Right atrium auricular region (tissue), 2 donors: Measurements from ENCODE around the gene DYSF. TPM values are rescaled to one million over a fixed set of nuclear protein-coding genes. Genes with fewer than 3 reads are reported as not detected.

Source experiments
- DNase-seq: peaks from one replicate; pipeline ENCODE4 v3.0.0-alpha.2; 2019; ENCODE audit warnings: low spot score
- H3K27ac ChIP-seq, 2 donors: fragments of 200-600 bp; sonication (generic); 1 replicate in 1 of 2; 2 replicates in 1 of 2; pipeline ENCODE4 v1.5.1; 2016 to 2019
- H3K27me3 ChIP-seq, 2 donors: fragments of 200-600 bp; sonication (generic); one replicate each; pipeline versions ENCODE4 v1.5.1 to v1.6.0; 2017 to 2019
- H3K36me3 ChIP-seq: fragments of 200-600 bp; sonication (generic); one replicate; pipeline ENCODE4 v1.5.1; 2016
- H3K4me1 ChIP-seq, 2 donors: fragments of 200-600 bp; sonication (generic); one replicate each; pipeline versions ENCODE4 v1.5.1 to v1.6.0; 2017 to 2019
- H3K4me3 ChIP-seq, 2 donors: fragments of 200-600 bp; sonication (generic); 1 replicate in 1 of 2; 2 replicates in 1 of 2; pipeline ENCODE4 v1.5.1; 2017 to 2019; ENCODE audit warnings: mild to moderate bottlenecking in 1 of 2, moderate library complexity in 1 of 2
- H3K9me3 ChIP-seq, 2 donors: fragments of 200-600 bp; sonication (generic); one replicate each; pipeline ENCODE4 v1.5.1; 2019
- CTCF ChIP-seq, 2 donors: fragments of 200-600 bp; sonication (generic); IDR thresholded peaks; one replicate each; pipeline ENCODE4 v1.5.1; 2019; ENCODE audit warnings: antibody characterized with exemption in 2 of 2
- total RNA-seq, 2 donors: library from RNA; depleted of rRNA; stranded (reverse); fragments of >200 nt; gene quantifications; one replicate each; pipeline ENCODE4 v1.1.0, GENCODE V29; 2016

The DYSF gene
- total RNA-seq, 2 donors from 2014 or later, result 31.3 to 52.1 TPM

- H3K4me3 ChIP-seq, result no peak overlapping the region
- TF ChIP-seq CTCF (IDR thresholded peaks at IDR 0.05), result no peak
- no peaks in the 10 kb centered on the region for H3K9me3 ChIP-seq
- H3K36me3 ChIP-seq, result peaks cover 24% of the 10 kb centered on the region
- DNase-seq, result no peak
- no peak overlapping the region for H3K27ac ChIP-seq
- no peaks in the 10 kb centered on the region for H3K27me3 ChIP-seq
- H3K4me1 ChIP-seq, result peaks cover 0 to 32% of the 10 kb centered on the region in 2 donors
Measured at GRCh38 chr2:71601136-71602114, 148.1 kb downstream of the DYSF start.

- Histone ChIP-seq H3K4me3 (no peak overlapping the region), H3K27me3 (no peaks in the 10 kb centered on the region), H3K27ac (no peak overlapping the region), H3K36me3 (peaks cover 24% of the 10 kb centered on the region), H3K4me1 (peaks cover 0 to 32% of the 10 kb centered on the region in 2 donors), H3K9me3 (no peaks in the 10 kb centered on the region)
- TF ChIP-seq CTCF (IDR thresholded peaks at IDR 0.05), result no peak
- DNase-seq, result no peak
Measured at GRCh38 chr2:71602115-71602495, 148.7 kb downstream of the DYSF start.

DNA sequence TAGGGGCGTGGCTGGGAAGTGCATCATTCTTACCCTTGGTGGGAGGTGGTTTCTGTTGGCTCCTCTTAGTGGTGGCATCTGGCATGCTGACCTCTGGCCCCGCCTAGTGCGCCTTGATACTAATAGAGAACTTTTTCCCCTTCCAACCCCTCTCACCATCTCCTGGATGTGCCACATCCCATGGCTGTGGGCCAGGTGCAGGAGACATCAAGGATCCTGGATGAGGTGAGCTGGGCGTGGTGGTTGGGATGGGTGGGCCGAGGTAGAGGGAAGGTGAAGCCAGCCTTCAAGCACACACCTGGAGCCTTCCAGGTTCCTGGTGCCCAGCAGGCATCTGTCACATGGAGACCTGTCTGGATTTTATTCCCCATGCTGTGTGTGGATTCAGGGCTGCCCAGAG lies 149.2 kb downstream of the DYSF start:
- Histone ChIP-seq H3K4me3 (no peak overlapping the region), H3K9me3 (no peaks in the 10 kb centered on the region), H3K36me3 (peaks cover 24% of the 10 kb centered on the region), H3K27me3 (no peaks in the 10 kb centered on the region), H3K4me1 (peaks cover 0 to 32% of the 10 kb centered on the region in 2 donors), H3K27ac (no peak overlapping the region)
- no peak for TF ChIP-seq CTCF (IDR thresholded peaks at IDR 0.05)
- no peak for DNase-seq

DNA sequence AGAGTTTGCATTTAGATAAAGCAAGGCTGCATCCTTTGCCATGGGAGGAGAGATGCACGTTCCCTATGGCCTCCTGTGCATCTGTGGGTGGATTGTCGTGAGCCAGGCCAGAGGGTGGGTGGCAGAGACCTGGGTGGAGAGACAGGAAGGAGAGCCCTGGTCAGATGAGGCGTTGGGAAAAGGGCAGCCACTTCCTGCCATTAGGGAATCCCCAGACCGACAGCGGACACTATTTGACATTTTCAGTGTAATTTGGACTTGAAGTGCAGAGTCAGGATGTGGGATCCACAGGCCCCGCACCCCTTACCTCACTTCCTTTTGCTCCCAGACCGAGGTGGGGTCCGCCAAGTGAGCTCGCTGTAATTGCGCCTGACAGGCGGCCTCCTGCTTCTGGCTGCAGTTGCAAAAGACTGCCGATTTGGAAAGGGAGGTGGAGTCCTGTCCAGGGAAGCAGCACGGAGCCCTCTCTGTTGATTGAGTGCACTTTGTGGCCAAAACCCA lies 150.0 kb downstream of the DYSF start:
- TF ChIP-seq CTCF (IDR thresholded peaks at IDR 0.05), result no peak
- Histone ChIP-seq H3K9me3 (no peaks in the 10 kb centered on the region), H3K4me3 (no peak overlapping the region), H3K27ac (no peak overlapping the region), H3K36me3 (peaks cover 21% of the 10 kb centered on the region), H3K4me1 (peaks cover 0 to 32% of the 10 kb centered on the region in 2 donors), H3K27me3 (no peaks in the 10 kb centered on the region)
- DNase-seq, result peak; percentile 67

DNA sequence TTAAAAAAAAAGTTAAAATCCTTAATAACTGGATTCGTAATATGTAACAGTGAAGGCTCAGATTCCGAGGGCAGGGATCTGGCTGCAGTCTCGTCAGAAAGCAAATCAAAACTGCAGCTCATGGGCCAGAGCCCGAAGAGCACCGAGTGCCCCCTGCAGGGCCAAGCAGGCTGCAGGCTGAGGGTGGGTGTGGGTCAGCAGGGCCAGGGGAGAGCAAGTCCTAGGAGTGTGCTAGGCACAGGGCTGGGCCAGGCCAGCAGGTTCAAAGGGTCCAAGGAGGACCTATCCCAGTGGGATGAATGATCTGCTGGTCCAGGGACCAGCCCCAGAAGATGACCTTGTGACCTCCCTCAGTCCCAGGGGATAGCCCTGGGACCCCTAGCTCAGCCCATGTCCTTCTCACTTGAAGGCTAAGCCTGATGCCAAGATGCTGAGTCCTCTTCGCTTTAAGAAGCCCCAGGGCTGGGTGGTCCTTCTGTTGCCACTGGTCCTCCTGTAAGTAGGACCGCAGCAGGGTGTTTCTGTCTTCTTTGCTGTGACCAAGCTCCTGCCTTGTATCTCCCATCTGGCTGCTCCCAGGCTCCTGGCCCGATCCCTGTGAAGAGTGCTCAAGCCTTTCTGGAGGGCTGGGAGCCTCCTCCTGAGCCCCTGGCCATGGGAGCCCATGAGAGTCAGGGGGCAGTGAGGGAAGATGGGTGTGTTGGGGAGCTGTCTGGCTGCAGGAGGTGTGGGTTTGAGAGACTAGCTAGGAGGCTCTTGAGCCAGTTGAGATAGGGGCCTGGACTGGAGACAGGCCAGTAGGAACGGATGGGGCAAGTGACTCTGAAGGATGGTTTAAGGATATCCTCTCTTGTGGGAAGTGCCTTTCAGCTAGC lies 150.7 kb downstream of the DYSF start:
- Histone ChIP-seq H3K4me1 (peaks cover 0 to 32% of the 10 kb centered on the region in 2 donors), H3K9me3 (no peaks in the 10 kb centered on the region), H3K36me3 (peaks cover 13% of the 10 kb centered on the region), H3K4me3 (no peak overlapping the region), H3K27me3 (no peaks in the 10 kb centered on the region), H3K27ac (peak overlapping the region in 1 of 2 donors; percentile 11)
- no peak for DNase-seq
- no peak for TF ChIP-seq CTCF (IDR thresholded peaks at IDR 0.05)
